PC-9 (cell line): ENCODE data around the gene HOXB13.

Experiments
- CTCF ChIP-seq: fragments of 200-600 bp; sonication (generic); conservative IDR thresholded peaks from 2 replicates; pipeline ENCODE4 v1.6.1; 2017; ENCODE audit warnings: mixed run types, antibody characterized with exemption, mild to moderate bottlenecking, moderate library complexity
- EZH2 ChIP-seq: fragments of 200-600 bp; sonication (generic); IDR thresholded peaks from 2 replicates; pipeline ENCODE4 v1.8.0; 2017; ENCODE audit warnings: antibody characterized with exemption, low read depth

GRCh38 chr17:48734333-48735061, 5.9 kb upstream of the HOXB13 start:
- TF ChIP-seq CTCF = no peak
- TF ChIP-seq EZH2 = no peak
